Measurements from ENCODE around the gene DNPH1.

The DNPH1 gene

GRCh38 chr6:43180058-43180457 is 49.2 kb downstream of the DNPH1 start:
- TF ChIP-seq, protein P1, sequence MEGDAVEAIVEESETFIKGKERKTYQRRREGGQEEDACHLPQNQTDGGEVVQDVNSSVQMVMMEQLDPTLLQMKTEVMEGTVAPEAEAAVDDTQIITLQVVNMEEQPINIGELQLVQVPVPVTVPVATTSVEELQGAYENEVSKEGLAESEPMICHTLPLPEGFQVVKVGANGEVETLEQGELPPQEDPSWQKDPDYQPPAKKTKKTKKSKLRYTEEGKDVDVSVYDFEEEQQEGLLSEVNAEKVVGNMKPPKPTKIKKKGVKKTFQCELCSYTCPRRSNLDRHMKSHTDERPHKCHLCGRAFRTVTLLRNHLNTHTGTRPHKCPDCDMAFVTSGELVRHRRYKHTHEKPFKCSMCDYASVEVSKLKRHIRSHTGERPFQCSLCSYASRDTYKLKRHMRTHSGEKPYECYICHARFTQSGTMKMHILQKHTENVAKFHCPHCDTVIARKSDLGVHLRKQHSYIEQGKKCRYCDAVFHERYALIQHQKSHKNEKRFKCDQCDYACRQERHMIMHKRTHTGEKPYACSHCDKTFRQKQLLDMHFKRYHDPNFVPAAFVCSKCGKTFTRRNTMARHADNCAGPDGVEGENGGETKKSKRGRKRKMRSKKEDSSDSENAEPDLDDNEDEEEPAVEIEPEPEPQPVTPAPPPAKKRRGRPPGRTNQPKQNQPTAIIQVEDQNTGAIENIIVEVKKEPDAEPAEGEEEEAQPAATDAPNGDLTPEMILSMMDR (IDR thresholded peaks at IDR 0.05; ENCODE audit: low read depth, low read length): no peak
- no peaks in the 10 kb centered on the region for H3K9me3 ChIP-seq
- H3K4me1 ChIP-seq: no peaks in the 10 kb centered on the region; the same call in 1 of the 2 replicates
- peaks cover 36% of the 10 kb centered on the region for H3K36me3 ChIP-seq
- no peak for DNase-seq
- no peak overlapping the region for H3K4me3 ChIP-seq (ENCODE audit: low read depth, low read length)
- no peaks in the 10 kb centered on the region for H3K27me3 ChIP-seq

DNA sequence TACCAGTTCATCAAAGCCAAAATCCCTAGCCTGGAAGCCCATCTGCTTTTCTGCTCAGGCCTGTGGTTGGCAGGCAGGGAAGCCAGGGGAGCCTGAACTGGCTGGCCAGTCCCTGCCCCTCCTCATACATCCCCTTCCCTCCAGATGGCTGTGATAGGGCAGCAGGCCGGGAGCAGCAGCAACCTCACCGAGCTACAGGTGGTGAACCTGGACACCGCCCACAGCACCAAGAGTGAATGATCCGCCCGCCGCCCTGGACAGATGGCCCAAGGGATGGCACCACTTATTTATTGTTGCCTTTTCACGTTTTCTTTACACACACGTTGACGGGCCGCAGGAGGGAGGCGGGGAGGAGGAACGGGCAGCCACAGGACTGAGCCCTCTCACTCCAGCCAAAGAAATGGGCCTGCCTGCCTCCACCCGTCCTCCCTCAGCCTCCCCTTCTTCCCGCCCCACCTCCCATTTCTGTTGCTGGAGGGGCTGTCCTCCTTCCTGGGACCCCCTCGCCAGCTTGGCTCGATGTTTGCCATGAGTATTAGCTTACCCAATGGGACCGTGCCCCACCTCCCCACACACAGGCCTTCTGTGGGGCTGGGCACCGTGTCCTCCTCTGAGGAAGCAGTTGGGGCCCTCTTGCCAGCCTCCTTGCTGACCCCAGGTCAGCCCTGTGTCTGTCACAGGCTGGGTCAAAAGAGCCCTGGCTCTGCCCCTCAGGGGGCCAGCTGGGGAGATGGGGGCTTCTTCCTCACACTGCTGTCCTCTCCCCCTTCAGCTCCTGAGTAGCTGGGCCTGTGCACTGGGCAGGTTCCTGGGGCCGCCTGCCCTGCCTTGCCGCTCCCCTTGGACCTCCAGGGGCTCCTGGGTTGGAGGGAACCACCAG is 50.1 kb downstream of the DNPH1 start:
- no peaks in the 10 kb centered on the region for H3K27me3 ChIP-seq
- no peak overlapping the region for H3K4me3 ChIP-seq (ENCODE audit: low read depth, low read length)
- peaks cover 4% of the 10 kb centered on the region; the same call in 1 of the 2 replicates for H3K4me1 ChIP-seq
- TF ChIP-seq, protein P1 (IDR thresholded peaks at IDR 0.05; ENCODE audit: low read depth, low read length): no peak
- H3K9me3 ChIP-seq: no peaks in the 10 kb centered on the region
- no peak for DNase-seq
- peaks cover 40% of the 10 kb centered on the region for H3K36me3 ChIP-seq

DNA sequence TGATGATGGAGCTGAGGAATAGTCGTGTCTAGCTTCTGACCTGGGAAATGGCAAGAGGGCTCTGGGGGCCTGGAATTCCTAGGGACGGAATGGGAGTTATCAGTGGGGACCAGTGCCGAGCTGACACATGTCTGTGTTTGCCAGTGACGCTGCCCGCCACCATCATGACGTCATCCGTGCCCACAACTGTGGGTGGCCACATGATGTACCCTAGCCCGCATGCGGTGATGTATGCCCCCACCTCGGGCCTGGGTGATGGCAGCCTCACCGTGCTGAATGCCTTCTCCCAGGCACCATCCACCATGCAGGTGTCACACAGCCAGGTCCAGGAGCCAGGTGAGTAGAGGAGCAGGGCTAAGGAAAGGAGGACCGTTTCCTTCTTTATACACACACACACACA is 51.1 kb downstream of the DNPH1 start:
- Histone ChIP-seq H3K4me1 (peaks cover 12% of the 10 kb centered on the region), H3K27me3 (no peaks in the 10 kb centered on the region), H3K4me3 (ENCODE audit: low read depth, low read length) (no peak overlapping the region), H3K9me3 (no peaks in the 10 kb centered on the region), H3K36me3 (peaks cover 43% of the 10 kb centered on the region)
- no peak for DNase-seq
- TF ChIP-seq, protein P1 (IDR thresholded peaks at IDR 0.05; ENCODE audit: low read depth, low read length): no peak

- H3K4me3 ChIP-seq (ENCODE audit: low read depth, low read length): no peak overlapping the region
- TF ChIP-seq, protein P1 (IDR thresholded peaks at IDR 0.05; ENCODE audit: low read depth, low read length): no peak
- peaks cover 12% of the 10 kb centered on the region for H3K4me1 ChIP-seq
- H3K27me3 ChIP-seq: no peaks in the 10 kb centered on the region
- no peaks in the 10 kb centered on the region for H3K9me3 ChIP-seq
- no peak for DNase-seq
- peaks cover 43% of the 10 kb centered on the region for H3K36me3 ChIP-seq
Observed at GRCh38 chr6:43176423-43176786, 52.9 kb downstream of the DNPH1 start.

GRCh38 chr6:43175676-43176422 is 53.4 kb downstream of the DNPH1 start:
- Histone ChIP-seq H3K4me3 (ENCODE audit: low read depth, low read length) (no peak overlapping the region), H3K36me3 (peaks cover 43% of the 10 kb centered on the region), H3K9me3 (no peaks in the 10 kb centered on the region), H3K4me1 (peaks cover 12% of the 10 kb centered on the region), H3K27me3 (no peaks in the 10 kb centered on the region)
- TF ChIP-seq, protein P1 (IDR thresholded peaks at IDR 0.05; ENCODE audit: low read depth, low read length): no peak
- DNase-seq: no peak

Data from BE2C (cell line).